Activated CD8-positive, alpha-beta memory T cell treated with anti-CD3 and anti-CD28 coated beads for 4 hours (primary cell): ENCODE results near the gene TMEM178A.
"Not testable (repeated sequence)": the region's sequence is repeated elsewhere in the genome, so short reads cannot be mapped to it uniquely, and the experiment has no call there.

Experiments
- DNase-seq, 2 donors: peaks; one replicate each; pipeline ENCODE4 v3.0.0-alpha.2; 2020; ENCODE audit warnings: low read depth in 2 of 2

The TMEM178A gene

DNA sequence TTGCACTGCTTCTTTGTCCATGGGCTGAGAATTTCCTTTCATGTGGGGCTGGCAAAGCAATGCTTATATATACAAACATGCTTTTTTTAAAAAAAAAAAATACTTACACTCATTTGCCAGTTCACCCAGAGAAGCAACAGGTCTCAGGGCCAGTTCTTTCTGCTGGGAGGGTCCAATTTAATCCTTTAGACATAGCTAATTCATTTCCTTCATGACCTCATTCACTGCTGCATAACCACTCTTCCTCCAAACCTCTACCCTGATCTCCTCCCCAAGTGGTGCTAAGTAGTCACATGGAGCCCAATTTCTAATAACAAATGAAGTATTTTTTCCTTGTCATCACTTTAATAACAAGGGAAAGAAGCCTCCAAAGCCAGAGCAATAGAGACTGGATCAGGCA is 17.1 kb upstream of the TMEM178A start:
- no peak for DNase-seq

DNA sequence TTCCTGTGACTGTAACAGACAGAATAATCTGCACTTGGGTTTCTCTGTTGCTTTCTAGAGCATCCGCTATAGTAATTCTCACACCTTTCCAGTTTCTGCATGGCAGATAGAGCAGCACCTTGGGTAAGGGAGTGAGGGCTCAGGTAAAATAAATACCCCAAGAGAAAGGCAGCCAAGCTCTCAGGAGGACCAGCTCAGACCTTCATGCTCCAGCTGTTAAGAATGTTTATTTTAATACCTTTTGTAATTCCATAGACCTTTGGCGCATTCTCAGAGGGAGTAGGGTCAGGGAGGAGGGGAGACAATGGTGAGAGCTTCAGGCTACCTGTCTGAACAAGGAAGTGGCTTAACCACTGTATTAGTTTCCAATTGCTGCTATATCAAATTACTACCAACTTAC is 16.2 kb upstream of the TMEM178A start:
- DNase-seq: no peak

DNA sequence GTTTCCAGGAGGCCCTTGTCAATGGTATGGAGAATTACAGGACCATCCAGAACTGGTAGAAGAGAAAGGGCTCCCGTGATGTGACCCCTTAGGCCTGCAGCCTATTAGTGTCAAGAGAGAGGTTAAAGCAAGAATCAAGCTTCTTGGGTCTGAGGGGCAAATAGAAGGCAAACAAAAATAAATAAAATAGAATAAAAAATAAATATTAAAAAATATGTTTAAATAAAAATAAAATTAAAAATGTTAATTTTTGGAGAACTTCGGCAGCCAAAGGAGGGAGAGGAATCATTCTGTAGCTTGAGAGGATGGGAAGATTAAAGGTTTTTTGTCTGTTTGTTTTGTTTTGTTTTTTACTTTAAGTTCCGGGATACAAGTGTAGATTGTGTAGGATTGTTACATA is 15.2 kb upstream of the TMEM178A start:
- no peak for DNase-seq

DNA sequence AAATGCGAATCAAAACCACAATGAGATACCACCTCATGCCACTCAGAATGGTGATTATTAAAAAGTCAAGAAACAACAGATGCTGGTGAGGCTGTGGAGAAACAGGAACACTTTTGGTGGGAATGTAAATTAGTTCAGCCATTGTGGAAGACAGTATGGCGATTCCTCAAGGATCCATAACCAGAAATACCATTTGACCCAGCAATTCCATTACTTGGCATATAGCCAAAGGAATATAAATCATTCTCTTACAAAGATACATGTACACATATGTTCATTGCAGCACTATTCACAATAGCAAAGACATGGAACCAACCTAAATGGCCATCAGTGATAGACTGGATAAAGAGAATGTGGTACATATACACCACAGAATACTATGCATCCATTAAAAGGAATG is 9.5 kb upstream of the TMEM178A start:
- DNase-seq: not testable (repeated sequence)

DNA sequence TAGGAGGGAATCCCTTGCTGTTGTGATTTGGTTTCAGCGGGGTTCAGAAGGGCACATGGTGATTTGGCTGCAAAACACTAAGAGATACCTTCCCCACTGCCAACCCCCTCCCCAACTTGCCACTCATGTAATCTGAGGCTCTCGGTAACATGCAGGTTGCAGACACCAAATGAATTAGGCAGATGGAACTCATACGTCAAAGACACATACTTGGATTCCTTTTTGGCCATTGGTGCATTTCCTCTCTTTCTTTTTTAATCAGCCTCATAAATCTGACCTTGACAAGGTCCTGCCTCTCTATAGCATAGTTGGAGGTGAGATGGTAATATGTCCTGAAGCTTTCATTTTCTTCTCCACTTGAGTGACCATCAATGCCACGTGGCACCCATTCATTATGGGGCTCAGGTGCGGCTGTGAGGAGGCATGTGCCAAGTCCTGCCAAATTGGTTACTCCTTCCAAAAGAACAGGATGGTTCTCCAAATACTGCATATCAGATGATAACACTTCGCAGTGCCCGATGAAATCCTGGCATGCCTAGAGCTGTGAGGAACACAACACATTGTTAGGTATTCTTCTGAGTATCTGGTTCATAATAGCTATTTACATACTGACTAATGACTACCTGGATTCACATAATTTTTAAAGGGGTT is 8.3 kb upstream of the TMEM178A start:
- DNase-seq: no peak

DNA sequence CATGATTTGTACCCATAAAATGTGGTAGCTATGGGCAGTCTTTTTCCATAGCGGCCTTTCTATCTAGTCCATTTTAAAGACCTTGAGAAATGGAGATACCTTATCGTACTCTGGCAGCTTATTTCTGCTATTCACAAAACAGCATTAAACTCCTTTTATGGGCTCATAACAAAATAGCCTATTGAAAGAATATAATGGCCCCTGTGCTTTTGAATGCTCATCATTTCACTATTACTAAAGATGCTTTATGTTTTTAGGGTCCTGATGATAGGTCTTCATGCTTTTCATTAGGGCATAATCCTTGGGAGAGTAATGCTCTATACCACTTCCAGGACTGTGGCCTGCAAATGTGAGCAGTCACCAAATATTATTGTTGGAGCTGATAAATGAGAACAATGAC is 7.3 kb upstream of the TMEM178A start:
- DNase-seq: no peak

DNA sequence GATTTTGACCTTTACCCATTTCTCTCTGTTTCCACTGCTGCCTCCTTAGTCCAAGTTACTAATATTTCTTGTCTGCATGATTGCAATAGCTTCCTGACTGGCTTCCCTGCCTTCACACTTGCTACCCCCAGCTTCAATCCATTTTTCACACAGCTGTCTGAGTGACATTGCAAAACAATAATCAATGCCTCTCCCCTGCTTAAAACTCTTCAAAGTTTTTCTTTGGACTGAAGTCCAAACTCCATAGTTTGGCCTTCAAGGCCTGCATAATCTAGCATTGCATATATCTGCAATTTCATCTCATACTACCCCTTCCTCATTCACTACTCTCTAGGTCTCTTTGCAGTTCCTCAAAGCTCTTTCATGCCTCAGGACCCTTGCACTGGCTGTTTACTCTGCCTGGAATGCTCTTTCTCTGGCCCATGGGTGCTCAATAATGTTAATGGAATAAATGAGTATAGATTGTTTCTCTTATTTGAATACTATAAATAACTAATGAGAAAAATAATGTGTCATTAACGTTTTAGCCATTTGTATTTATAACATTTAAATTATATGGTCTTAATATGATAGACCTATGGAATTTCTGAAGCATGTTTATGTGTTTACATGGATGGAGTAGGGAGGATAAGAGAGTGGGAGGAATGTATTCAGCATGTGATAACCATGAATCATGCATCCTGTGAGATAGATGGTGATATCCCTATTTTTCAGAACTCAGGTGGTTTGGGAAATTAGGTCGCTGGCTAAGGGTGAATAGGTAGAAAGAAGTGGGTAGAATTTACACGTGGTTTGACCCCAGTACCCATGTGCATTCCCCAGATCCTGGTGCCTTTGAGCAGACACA is 5.7 kb upstream of the TMEM178A start:
- no peak for DNase-seq

DNA sequence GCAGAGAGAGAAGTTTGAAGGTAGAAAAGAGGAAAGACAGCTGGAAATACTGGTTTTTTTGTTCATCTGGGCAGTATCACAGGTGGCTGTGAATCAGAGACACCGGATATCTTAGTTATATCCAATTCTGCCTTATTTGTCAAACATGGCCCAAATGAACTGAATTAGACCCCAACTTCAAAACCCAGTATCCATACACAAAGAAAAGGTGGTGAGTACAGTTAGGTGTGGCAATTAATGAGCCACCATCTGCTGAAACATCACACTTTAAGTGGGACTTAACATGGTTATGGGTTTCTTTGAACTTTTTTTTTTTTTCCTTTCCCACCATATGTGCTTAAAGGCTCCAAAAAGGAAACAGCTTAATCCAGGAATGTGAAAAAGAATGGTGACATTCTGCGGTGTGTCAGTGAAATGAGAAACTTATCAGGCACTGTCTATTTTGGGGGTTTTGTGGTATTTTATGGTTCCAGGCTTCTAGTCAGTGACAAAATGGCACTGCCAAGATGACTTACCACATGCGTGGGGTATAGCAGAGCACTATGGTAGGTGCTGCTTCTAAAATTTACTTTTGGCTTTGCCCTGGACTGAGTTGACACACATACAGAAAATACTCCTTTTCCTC is 5.0 kb upstream of the TMEM178A start:
- DNase-seq: no peak

DNA sequence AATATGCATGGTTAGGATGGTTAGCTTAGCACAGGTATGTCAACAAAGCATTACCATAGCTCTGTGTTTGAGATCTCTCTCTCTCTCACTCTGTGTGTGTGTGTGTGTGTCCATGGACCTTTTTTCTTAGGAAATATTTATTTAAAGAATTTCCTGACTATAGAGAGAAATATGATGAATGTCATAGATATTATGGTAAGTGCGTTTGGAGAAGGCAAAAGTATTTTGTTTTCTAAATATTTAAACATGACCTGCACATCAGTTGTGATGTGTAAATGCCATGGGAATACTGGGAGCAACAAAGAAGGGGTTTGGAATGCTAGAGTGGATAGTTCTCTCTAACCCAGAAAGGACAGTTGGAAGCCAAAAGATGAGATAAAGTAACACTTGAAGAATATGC is 3.9 kb upstream of the TMEM178A start:
- DNase-seq: no peak

DNA sequence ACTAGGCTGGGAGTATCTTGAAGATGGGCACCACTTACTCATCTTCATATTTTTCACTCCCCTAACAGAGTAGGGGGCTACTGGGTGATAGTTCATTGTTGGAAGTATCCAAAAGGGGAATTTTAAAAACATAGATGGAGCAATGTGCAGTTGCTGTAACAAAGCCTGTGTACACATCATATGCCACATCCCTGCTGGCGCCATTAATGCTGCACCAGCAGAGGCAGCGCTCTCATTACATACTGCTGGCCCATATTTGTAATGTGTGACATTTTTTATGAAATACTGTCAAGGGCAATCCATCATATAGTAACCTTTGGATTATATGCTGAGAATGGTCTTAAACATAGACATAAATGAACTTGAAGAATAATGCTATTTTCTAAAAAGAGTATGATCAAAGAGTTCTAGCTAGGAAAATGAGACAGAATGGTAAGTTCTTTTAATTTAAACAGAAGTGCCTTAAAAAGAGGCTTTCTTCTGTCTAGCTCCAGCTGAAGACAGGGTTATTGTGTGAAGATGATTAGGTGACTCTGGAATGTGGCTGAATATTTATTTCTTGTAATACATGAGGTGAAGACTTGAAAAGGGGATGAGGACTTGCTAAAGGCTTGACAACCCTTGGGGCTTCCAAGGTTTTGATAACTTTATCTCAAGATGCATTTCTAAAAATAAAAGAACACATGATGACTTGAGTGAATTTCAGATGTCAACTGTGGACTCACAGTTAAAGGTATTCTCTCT is 2.4 kb upstream of the TMEM178A start:
- DNase-seq: no peak

DNA sequence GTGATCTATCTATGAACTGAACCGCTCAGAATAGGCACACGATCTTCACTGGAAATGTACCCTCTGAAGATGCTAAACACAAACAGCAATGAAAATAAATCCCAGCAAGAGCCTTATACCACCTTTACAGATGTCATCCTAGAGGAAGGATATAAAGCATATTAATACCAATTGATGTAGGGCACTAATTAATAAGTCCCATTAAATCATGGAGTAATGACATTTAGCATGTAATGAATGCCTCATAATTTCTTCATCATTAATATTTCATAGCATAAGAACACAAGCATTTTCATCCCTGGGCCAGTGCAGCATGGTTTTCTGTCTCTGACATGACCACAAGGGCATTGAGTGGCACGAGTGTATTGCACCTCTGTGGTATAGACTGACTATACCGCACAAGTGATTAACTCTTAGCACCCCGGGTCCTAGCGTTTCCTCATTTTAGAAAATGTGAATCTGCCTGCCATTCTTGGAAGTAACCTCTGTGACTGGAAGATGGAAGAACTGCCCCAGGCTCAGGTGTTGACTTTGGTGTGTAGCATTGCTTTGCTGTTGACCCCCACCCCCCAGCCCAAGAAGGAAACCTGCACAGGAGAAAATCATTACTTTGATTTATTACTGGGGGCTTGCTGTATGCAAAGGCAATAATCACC is 1.4 kb upstream of the TMEM178A start:
- no peak for DNase-seq

DNA sequence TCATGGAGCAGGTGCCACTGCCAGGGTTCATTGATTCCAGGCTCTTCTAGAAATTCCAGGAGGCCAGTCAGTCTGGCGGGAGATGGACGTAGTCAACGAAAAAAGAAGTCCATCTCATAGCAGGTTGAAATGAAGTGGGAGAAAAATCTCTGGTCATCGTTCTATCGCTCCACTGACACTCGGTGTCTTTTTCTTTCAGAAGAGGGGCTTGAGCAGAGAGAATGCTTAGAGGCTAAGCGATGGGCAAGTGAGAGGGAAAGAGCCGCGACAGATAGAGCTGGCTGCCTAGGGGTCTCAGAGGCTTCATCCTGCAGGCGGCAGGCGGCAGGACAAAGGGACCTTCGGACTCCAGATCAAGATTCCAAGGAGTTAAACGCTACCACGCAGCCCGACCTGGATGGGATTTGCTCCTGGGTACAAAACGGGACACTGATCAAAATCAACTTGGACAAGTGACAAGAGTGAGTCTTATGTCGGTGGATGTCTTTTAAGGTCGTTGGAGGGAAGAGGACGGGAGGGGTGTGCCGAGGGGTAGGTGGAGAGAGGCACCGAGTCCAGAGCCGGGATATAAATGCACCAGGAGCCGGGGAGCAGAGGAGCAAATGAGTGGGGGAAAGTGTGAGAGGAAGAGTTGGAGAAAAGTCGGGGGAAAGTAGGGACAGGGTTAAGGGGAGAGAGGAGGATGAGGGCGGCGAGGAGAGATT is 677 bp upstream of the TMEM178A start:
- DNase-seq: no peak

DNA sequence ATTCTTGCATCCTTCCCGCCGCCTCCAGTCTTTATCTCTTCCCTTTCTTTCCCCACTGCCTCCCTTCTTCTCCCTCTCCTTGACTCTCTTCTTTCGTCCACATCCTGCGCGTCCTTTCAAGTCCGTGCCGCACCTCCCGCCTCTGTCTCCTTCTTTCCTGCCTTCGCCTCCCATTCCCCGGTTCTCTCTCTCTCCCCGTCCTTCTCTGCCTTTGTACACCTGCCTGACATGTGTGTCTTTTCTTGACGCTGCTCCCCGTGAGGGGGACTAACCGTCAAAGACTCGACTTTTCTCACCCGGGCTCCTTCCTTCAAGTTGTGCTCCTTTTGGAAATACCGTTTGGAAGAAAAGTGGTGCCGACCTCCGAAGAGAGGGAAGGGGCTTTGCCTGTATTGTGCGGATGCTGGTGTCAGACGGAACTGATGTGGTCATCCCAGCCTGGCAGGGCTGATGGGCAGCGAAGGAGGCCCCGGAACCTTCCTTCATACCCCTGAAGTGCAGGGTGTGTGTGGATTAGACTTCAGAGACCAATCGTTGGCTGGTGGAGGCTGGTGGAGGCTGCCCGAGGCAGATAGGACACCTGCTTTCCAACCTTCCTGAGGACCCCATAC is 879 bp downstream of the TMEM178A start:
- no peak for DNase-seq

DNA sequence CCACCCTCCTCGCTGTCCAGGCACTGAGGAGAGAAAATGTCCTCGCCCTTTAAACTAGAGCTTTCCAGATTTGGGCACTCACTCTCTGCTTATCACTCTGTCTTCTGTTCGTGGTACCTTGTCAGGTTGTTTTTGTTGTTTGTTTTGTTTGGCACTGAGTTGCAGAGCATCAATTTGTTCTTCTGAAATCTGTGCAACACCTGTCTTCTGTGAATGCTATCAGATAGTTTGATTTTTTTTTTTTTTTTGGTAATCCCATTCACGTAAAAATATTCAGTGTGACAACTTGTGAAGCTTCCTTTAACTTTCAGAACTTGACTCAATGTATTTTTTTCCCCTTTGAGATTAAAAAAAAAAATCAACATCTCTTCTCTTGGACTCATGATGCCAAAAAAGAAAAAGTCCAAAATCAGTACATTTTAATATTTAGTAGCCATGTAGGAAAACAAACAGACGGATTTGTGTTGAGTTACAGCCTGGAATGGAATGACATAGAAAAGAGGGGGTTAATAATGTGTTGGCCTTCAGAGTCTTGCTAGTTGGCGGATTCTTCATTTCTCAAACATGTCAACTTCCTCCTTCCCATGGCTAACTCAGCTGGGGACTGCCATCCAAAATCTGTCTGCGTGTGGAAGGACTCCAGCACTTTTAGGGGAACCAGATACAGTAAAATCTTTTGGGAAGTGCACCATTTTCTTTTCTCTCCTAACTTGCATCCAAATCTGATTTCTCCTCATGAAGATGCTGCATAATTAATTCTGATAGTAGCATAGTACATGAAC is 1.6 kb downstream of the TMEM178A start:
- DNase-seq: no peak

DNA sequence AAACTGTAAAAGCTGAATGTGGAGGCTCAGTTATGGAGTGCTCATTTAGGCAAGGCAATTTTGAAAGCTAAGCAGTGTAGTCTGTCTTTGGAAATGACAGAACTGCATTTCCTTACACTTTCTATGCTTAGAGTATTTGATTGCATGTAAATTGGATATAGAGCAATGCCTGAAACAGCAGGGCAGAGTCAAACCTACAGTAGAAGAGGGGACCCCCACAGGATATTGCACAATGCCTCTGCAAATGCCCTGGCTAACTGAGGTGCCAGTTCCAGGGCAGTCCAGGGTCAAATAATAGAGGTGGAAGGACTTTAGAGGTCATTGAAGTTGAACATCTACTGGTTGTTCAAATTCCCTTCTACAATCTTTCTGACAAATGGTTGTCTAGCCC is 2.2 kb downstream of the TMEM178A start:
- no peak for DNase-seq

DNA sequence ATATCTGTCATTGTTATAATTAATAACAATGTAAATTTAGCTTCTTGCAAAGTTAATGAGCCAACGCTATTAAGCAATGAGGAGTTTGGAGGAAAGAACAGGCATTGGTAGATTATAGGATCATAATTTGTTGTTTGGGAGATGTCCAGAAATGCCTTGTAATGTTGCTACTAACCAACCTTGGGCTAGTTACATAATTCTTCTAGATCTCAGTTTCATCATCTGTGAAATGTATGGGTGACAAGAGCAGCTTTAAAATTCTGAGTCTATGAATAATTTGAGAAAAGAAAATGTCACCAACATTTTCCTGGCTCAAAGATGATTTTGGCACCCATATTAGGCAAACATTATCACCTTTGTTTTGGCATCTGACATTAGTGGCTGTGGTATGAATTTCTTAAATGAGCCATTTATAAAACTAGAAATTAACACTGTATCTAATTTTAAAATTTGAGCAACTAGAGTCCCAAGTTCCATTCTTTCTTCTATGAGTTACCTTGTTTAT is 2.9 kb downstream of the TMEM178A start:
- DNase-seq: no peak

DNA sequence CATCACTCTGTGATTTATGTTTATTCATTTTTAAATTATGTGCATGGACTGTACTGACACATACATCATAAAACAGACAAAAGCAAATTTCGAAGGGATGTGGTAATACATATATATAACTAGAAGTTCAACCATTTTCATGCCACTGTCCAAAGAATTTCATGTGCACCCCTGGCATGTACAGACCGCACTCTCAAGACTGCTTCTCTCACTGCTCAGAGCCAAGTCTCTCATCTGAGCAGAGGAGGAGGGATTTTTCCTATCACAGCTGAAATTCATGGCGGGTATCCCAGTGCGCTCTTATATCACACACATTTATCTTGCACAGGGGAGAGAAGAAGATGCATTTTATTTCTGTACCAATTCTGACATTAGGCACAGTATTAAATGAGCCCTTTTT is 5.9 kb downstream of the TMEM178A start:
- no peak for DNase-seq

DNA sequence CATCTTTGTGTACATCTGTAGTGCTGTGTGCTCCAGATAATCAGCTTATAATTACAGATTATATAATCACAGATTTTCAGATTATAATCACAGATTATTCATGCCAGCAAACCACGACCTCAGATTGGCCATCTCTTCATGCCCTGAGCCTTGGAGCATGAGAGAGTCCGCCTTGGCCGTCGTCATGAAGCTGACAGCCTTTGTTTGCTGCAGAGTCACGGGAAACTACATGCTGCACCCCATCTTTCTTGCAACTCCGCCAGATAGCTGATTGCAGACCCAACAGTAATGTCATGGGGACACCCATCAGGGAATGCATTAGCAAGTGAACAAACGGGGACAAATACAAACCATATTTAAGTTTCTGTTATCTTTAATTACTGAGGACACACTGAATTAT is 7.3 kb downstream of the TMEM178A start:
- no peak for DNase-seq

DNA sequence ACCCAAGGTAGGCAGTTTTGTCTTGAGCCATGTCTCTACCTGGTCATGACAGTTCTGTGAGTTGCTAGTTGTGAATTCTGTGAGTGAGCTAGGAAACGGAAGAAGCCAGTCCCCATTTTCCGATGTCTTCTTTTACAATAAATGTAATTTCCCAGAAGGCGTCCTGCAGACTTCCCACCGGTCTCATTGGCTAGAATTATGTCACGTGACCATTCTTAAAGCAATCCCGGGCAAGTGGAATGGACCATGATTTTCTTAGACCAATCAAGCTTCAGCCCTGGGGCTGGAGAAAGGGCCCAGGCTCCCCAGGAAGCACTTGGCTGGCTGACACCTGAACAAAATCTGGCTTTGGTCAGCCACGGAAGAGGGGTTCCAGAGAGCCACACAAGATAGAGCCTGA is 10.6 kb downstream of the TMEM178A start:
- DNase-seq: no peak

DNA sequence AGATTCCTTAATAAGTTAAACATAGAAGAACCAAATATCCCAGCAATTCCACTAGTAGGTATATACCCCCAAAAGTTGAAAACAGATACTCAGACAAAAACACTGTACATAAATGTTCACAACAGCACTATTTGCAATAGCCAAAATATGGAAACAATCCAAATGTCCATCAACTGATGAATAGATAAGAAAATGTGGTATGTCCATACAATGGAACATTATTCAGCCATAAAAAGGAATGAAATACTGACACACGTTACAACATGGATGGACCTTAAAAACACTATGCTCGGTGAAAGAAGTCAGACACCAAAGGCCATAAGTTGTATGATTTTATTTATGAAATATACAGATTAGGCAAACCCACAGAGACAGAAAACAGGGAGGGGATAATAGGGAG is 12.5 kb downstream of the TMEM178A start:
- no peak for DNase-seq
